Activated naive CD8-positive, alpha-beta T cell treated with anti-CD3 and anti-CD28 coated beads, Interleukin-2, amount 50 U/mL, for 24 hours (primary cell): ENCODE data around the gene COL8A2.

Experiments used
- ATAC-seq: fragments of 150-1000 bp; cut with Tn5 transposase; one replicate; pipeline ENCODE4 v1.10.0; 2021
- DNase-seq: peaks from one replicate; pipeline ENCODE4 v3.0.0; 2021
- H3K27ac Mint-ChIP-seq: one replicate; pipeline ENCODE4 v1.8.0; 2021; ENCODE audit warnings: mild to moderate bottlenecking, mixed read lengths
- H3K27me3 Mint-ChIP-seq: one replicate; pipeline ENCODE4 v1.8.0; 2021; ENCODE audit warnings: mixed read lengths
- H3K36me3 Mint-ChIP-seq: one replicate; pipeline ENCODE4 v1.8.0; 2021; ENCODE audit warnings: low read depth, mixed read lengths
- H3K4me1 Mint-ChIP-seq: one replicate; pipeline ENCODE4 v1.8.0; 2021; ENCODE audit warnings: mixed read lengths
- H3K4me3 Mint-ChIP-seq: one replicate; pipeline ENCODE4 v1.8.0; 2021; ENCODE audit warnings: mild to moderate bottlenecking, moderate library complexity, mixed read lengths
- H3K9me3 Mint-ChIP-seq: one replicate; pipeline ENCODE4 v1.8.0; 2021; ENCODE audit warnings: mixed read lengths

Gene COL8A2

GRCh38 chr1:36118447-36119204 is 6.4 kb downstream of the COL8A2 start:
- peaks cover 13% of the 10 kb centered on the region for H3K4me1 Mint-ChIP-seq
- peaks cover 11% of the 10 kb centered on the region for H3K27me3 Mint-ChIP-seq
- DNase-seq (no peak), ATAC-seq (no peak)
- no peaks in the 10 kb centered on the region for H3K9me3 Mint-ChIP-seq
- no peak overlapping the region for H3K27ac Mint-ChIP-seq
- H3K4me3 Mint-ChIP-seq, result no peak overlapping the region
- H3K36me3 Mint-ChIP-seq, result no peaks in the 10 kb centered on the region

- H3K4me1 Mint-ChIP-seq, result no peaks in the 10 kb centered on the region
- no peak for DNase-seq
- no peaks in the 10 kb centered on the region for H3K9me3 Mint-ChIP-seq
- no peak overlapping the region for H3K27ac Mint-ChIP-seq
- no peaks in the 10 kb centered on the region for H3K36me3 Mint-ChIP-seq
- no peak for ATAC-seq
- H3K4me3 Mint-ChIP-seq, result no peak overlapping the region
- no peaks in the 10 kb centered on the region for H3K27me3 Mint-ChIP-seq
These were observed 8.1 kb downstream of the COL8A2 start for GRCh38 chr1:36116901-36117300.

GRCh38 chr1:36115931-36116330 is 9.1 kb downstream of the COL8A2 start:
- peaks cover 7% of the 10 kb centered on the region for H3K4me1 Mint-ChIP-seq
- no peaks in the 10 kb centered on the region for H3K27me3 Mint-ChIP-seq
- no peak for DNase-seq
- H3K4me3 Mint-ChIP-seq, result no peak overlapping the region
- no peak for ATAC-seq
- H3K27ac Mint-ChIP-seq, result no peak overlapping the region
- H3K36me3 Mint-ChIP-seq, result no peaks in the 10 kb centered on the region
- H3K9me3 Mint-ChIP-seq, result no peaks in the 10 kb centered on the region

GRCh38 chr1:36115200-36115669 is 9.8 kb downstream of the COL8A2 start:
- Mint-ChIP-seq H3K4me3 (no peak overlapping the region), H3K27me3 (no peaks in the 10 kb centered on the region), H3K9me3 (no peaks in the 10 kb centered on the region), H3K36me3 (no peaks in the 10 kb centered on the region), H3K4me1 (peaks cover 11% of the 10 kb centered on the region), H3K27ac (no peak overlapping the region)
- no peak for ATAC-seq
- DNase-seq, result no peak

GRCh38 chr1:36114371-36114770 is 10.7 kb downstream of the COL8A2 start:
- Mint-ChIP-seq H3K4me3 (no peak overlapping the region), H3K9me3 (no peaks in the 10 kb centered on the region), H3K27ac (no peak overlapping the region), H3K27me3 (no peaks in the 10 kb centered on the region), H3K4me1 (peaks cover 17% of the 10 kb centered on the region), H3K36me3 (no peaks in the 10 kb centered on the region)
- no peak for DNase-seq
- ATAC-seq, result no peak

GRCh38 chr1:36112823-36113222 is 12.2 kb downstream of the COL8A2 start:
- H3K36me3 Mint-ChIP-seq, result no peaks in the 10 kb centered on the region
- ATAC-seq, result no peak
- DNase-seq, result no peak
- H3K4me1 Mint-ChIP-seq, result peaks cover 28% of the 10 kb centered on the region
- no peaks in the 10 kb centered on the region for H3K27me3 Mint-ChIP-seq
- H3K27ac Mint-ChIP-seq, result no peak overlapping the region
- H3K4me3 Mint-ChIP-seq, result no peak overlapping the region
- no peaks in the 10 kb centered on the region for H3K9me3 Mint-ChIP-seq

- H3K27me3 Mint-ChIP-seq, result no peaks in the 10 kb centered on the region
- H3K4me3 Mint-ChIP-seq, result no peak overlapping the region
- H3K27ac Mint-ChIP-seq, result no peak overlapping the region
- DNase-seq (no peak), ATAC-seq (no peak)
- H3K36me3 Mint-ChIP-seq, result no peaks in the 10 kb centered on the region
- no peaks in the 10 kb centered on the region for H3K9me3 Mint-ChIP-seq
- peaks cover 28% of the 10 kb centered on the region for H3K4me1 Mint-ChIP-seq
These were observed 13.9 kb downstream of the COL8A2 start for GRCh38 chr1:36111151-36111550.

- Mint-ChIP-seq H3K9me3 (no peaks in the 10 kb centered on the region), H3K36me3 (no peaks in the 10 kb centered on the region), H3K27me3 (no peaks in the 10 kb centered on the region), H3K27ac (peak overlapping the region; percentile 32), H3K4me3 (no peak overlapping the region), H3K4me1 (peaks cover 28% of the 10 kb centered on the region)
- DNase-seq (peak; percentile 41), ATAC-seq (peak; percentile 83)
These were observed 15.9 kb downstream of the COL8A2 start for GRCh38 chr1:36109041-36109679.

- no peaks in the 10 kb centered on the region for H3K27me3 Mint-ChIP-seq
- ATAC-seq (no peak), DNase-seq (no peak)
- no peak overlapping the region for H3K27ac Mint-ChIP-seq
- no peaks in the 10 kb centered on the region for H3K9me3 Mint-ChIP-seq
- peaks cover 28% of the 10 kb centered on the region for H3K4me1 Mint-ChIP-seq
- no peaks in the 10 kb centered on the region for H3K36me3 Mint-ChIP-seq
- no peak overlapping the region for H3K4me3 Mint-ChIP-seq
These were observed 16.7 kb downstream of the COL8A2 start for GRCh38 chr1:36108314-36108713.

- DNase-seq (no peak), ATAC-seq (no peak)
- no peak overlapping the region for H3K4me3 Mint-ChIP-seq
- H3K36me3 Mint-ChIP-seq, result no peaks in the 10 kb centered on the region
- no peak overlapping the region for H3K27ac Mint-ChIP-seq
- peaks cover 28% of the 10 kb centered on the region for H3K4me1 Mint-ChIP-seq
- no peaks in the 10 kb centered on the region for H3K9me3 Mint-ChIP-seq
- no peaks in the 10 kb centered on the region for H3K27me3 Mint-ChIP-seq
These were observed 17.6 kb downstream of the COL8A2 start for GRCh38 chr1:36107394-36107793.

- no peaks in the 10 kb centered on the region for H3K9me3 Mint-ChIP-seq
- ATAC-seq (no peak), DNase-seq (no peak)
- no peaks in the 10 kb centered on the region for H3K27me3 Mint-ChIP-seq
- H3K27ac Mint-ChIP-seq, result no peak overlapping the region
- peaks cover 24% of the 10 kb centered on the region for H3K4me1 Mint-ChIP-seq
- H3K4me3 Mint-ChIP-seq, result no peak overlapping the region
- no peaks in the 10 kb centered on the region for H3K36me3 Mint-ChIP-seq
These were observed 18.8 kb downstream of the COL8A2 start for GRCh38 chr1:36106269-36106668.

- Mint-ChIP-seq H3K27me3 (no peaks in the 10 kb centered on the region), H3K27ac (no peak overlapping the region), H3K9me3 (no peaks in the 10 kb centered on the region), H3K4me1 (no peaks in the 10 kb centered on the region), H3K36me3 (no peaks in the 10 kb centered on the region), H3K4me3 (no peak overlapping the region)
- no peak for ATAC-seq
- DNase-seq, result no peak
These were observed 23.5 kb downstream of the COL8A2 start for GRCh38 chr1:36101546-36101945.

- Mint-ChIP-seq H3K9me3 (no peaks in the 10 kb centered on the region), H3K36me3 (no peaks in the 10 kb centered on the region), H3K27me3 (no peaks in the 10 kb centered on the region), H3K4me1 (no peaks in the 10 kb centered on the region), H3K4me3 (no peak overlapping the region), H3K27ac (no peak overlapping the region)
- DNase-seq (no peak), ATAC-seq (no peak)
These were observed 24.6 kb downstream of the COL8A2 start for GRCh38 chr1:36100376-36100775.

GRCh38 chr1:36099681-36100341 is 25.2 kb downstream of the COL8A2 start:
- ATAC-seq (peak; percentile 90), DNase-seq (peak; percentile 85)
- H3K36me3 Mint-ChIP-seq, result no peaks in the 10 kb centered on the region
- no peaks in the 10 kb centered on the region for H3K9me3 Mint-ChIP-seq
- no peak overlapping the region for H3K4me3 Mint-ChIP-seq
- no peaks in the 10 kb centered on the region for H3K4me1 Mint-ChIP-seq
- no peaks in the 10 kb centered on the region for H3K27me3 Mint-ChIP-seq
- no peak overlapping the region for H3K27ac Mint-ChIP-seq
